Retinal pigment epithelial cell (primary cell): Measurements from ENCODE around the gene EEF2KMT.
"Not testable (repeated sequence)": the region's sequence is repeated elsewhere in the genome, so short reads cannot be mapped to it uniquely, and the experiment has no call there.

ENCODE experiments used
- DNase-seq: peaks from one replicate; pipeline ENCODE4 v3.0.0-alpha.2; 2010; ENCODE audit warnings: low read depth
- H3K4me3 ChIP-seq: 2 replicates; pipeline ENCODE4 v1.5.1; 2011; ENCODE audit warnings: mild to moderate bottlenecking, low read length, control low read depth, moderate library complexity
- CTCF ChIP-seq: conservative IDR thresholded peaks from 2 replicates; pipeline ENCODE4 v1.5.1; 2011; ENCODE audit warnings: low read depth, low read length, control low read depth, inconsistent platforms

The EEF2KMT gene

GRCh38 chr16:5097470-5098220 is at the start of gene EEF2KMT:
Gene EEF2KMT (minus strand): TSS chr16:5097795. CDS start chr16:5097739, 56 bp downstream.
- DNase-seq: peak; percentile 96

GRCh38 chr16:5144621-5144956 is 47.0 kb upstream of the EEF2KMT start:
- DNase-seq, H3K4me3 ChIP-seq: not testable (repeated sequence)

More at GRCh38 chr16:5097470-5098220, at the start of gene EEF2KMT:
- H3K4me3 ChIP-seq: peak within 1 kb of the TSS; percentile 60

- no peak overlapping the region for H3K4me3 ChIP-seq
- no peak for TF ChIP-seq CTCF
- no peak for DNase-seq
Measured at GRCh38 chr16:5143761-5144620, 46.4 kb upstream of the EEF2KMT start.

GRCh38 chr16:5140151-5140550 is 42.6 kb upstream of the EEF2KMT start:
- DNase-seq, H3K4me3 ChIP-seq: not testable (repeated sequence)

GRCh38 chr16:5134739-5135452 is 37.3 kb upstream of the EEF2KMT start:
- not testable (repeated sequence) for DNase-seq, H3K4me3 ChIP-seq

- not testable (repeated sequence) for H3K4me3 ChIP-seq
Measured at GRCh38 chr16:5132915-5133600, 35.5 kb upstream of the EEF2KMT start.

GRCh38 chr16:5131467-5132004 is 33.9 kb upstream of the EEF2KMT start:
- DNase-seq, H3K4me3 ChIP-seq: not testable (repeated sequence)

More at GRCh38 chr16:5132915-5133600, 35.5 kb upstream of the EEF2KMT start:
- DNase-seq: not testable (repeated sequence)

GRCh38 chr16:5117300-5118087 is 19.9 kb upstream of the EEF2KMT start:
- H3K4me3 ChIP-seq, DNase-seq: not testable (repeated sequence)

GRCh38 chr16:5116780-5117295 is 19.2 kb upstream of the EEF2KMT start:
- H3K4me3 ChIP-seq, DNase-seq: not testable (repeated sequence)

GRCh38 chr16:5110933-5111332 is 13.3 kb upstream of the EEF2KMT start:
- not testable (repeated sequence) for DNase-seq, H3K4me3 ChIP-seq

- TF ChIP-seq CTCF: no peak
- no peak overlapping the region for H3K4me3 ChIP-seq
- DNase-seq: no peak
Measured at GRCh38 chr16:5108505-5109158, 11.0 kb upstream of the EEF2KMT start.

GRCh38 chr16:5105039-5105438 is 7.4 kb upstream of the EEF2KMT start:
- not testable (repeated sequence) for H3K4me3 ChIP-seq, DNase-seq

GRCh38 chr16:5103296-5104032 is 5.9 kb upstream of the EEF2KMT start:
- H3K4me3 ChIP-seq: not testable (repeated sequence)

GRCh38 chr16:5099174-5099573 is 1.6 kb upstream of the EEF2KMT start:
- DNase-seq, H3K4me3 ChIP-seq: not testable (repeated sequence)

More at GRCh38 chr16:5103296-5104032, 5.9 kb upstream of the EEF2KMT start:
- DNase-seq: not testable (repeated sequence)
